Liver (tissue), 9 donors: ENCODE results near the gene CACNA1D. TPM values are rescaled to one million over a fixed set of nuclear protein-coding genes. Genes with fewer than 3 reads are reported as not detected.

Experiments used
- DNase-seq: peaks from one replicate; pipeline ENCODE4 v3.0.0-alpha.2; 2017; ENCODE audit warnings: low spot score
- H3K27ac ChIP-seq, 2 donors: one replicate each; pipeline ENCODE4 v1.7.0; 2013; ENCODE audit warnings: inconsistent platforms in 2 of 2, low read length in 2 of 2, control low read depth in 1 of 2, low read depth in 1 of 2, mild to moderate bottlenecking in 1 of 2
- H3K27me3 ChIP-seq, 4 donors: one replicate each; pipeline versions ENCODE4 v1.6.1 to v1.7.0; 2013; ENCODE audit warnings: low read length in 3 of 4, inconsistent platforms in 1 of 4, mild to moderate bottlenecking in 1 of 4, moderate library complexity in 1 of 4; ENCODE audit not compliant: control insufficient read depth in 4 of 4, insufficient read depth in 4 of 4
- H3K36me3 ChIP-seq, 4 donors: one replicate each; pipeline versions ENCODE4 v1.6.1 to v1.7.0; 2013; ENCODE audit warnings: low read length in 3 of 4, mild to moderate bottlenecking in 3 of 4, low read depth in 1 of 4, moderate library complexity in 1 of 4; ENCODE audit not compliant: control insufficient read depth in 4 of 4, insufficient read depth in 3 of 4
- H3K4me1 ChIP-seq, 4 donors: one replicate each; pipeline versions ENCODE4 v1.6.1 to v1.7.0; 2013; ENCODE audit warnings: low read length in 3 of 4, mild to moderate bottlenecking in 3 of 4, moderate library complexity in 1 of 4; ENCODE audit not compliant: control insufficient read depth in 4 of 4, insufficient read depth in 4 of 4
- H3K4me3 ChIP-seq, 3 donors: one replicate each; pipeline versions ENCODE4 v1.6.1 to v1.7.0; 2013; ENCODE audit warnings: low read length in 3 of 3, control low read depth in 1 of 3, low read depth in 1 of 3, mild to moderate bottlenecking in 1 of 3
- H3K9ac ChIP-seq, 2 donors: one replicate each; pipeline ENCODE4 v1.7.0; 2013; ENCODE audit warnings: low read length in 2 of 2, mild to moderate bottlenecking in 2 of 2, moderate library complexity in 2 of 2, control low read depth in 1 of 2, low read depth in 1 of 2
- H3K9me3 ChIP-seq, 4 donors: one replicate each; pipeline versions ENCODE4 v1.6.1 to v1.7.0; 2013; ENCODE audit warnings: low read length in 3 of 4; ENCODE audit not compliant: control insufficient read depth in 4 of 4
- EGR1 ChIP-seq, 2 donors: IDR thresholded peaks; 2 replicates each; pipeline ENCODE4 v1.6.1; 2016 to 2018; ENCODE audit warnings: antibody characterized with exemption in 2 of 2, low read depth in 2 of 2
- FOXA1 ChIP-seq: IDR thresholded peaks from 2 replicates; pipeline ENCODE4 v1.6.1; 2016; ENCODE audit warnings: antibody characterized with exemption
- FOXA2 ChIP-seq: IDR thresholded peaks from 2 replicates; pipeline ENCODE4 v1.6.1; 2016; ENCODE audit warnings: antibody characterized with exemption
- HNF4A ChIP-seq, 2 donors: conservative IDR thresholded peaks; 2 replicates each; pipeline ENCODE4 v1.6.1; 2016; ENCODE audit warnings: antibody characterized with exemption in 2 of 2, mild to moderate bottlenecking in 2 of 2
- HNF4G ChIP-seq: IDR thresholded peaks from 2 replicates; pipeline ENCODE4 v1.6.1; 2016; ENCODE audit warnings: antibody characterized with exemption
- JUND ChIP-seq, 2 donors: IDR thresholded peaks; 2 replicates each; pipeline ENCODE4 v1.6.1; 2016; ENCODE audit warnings: antibody characterized with exemption in 2 of 2
- NR2F2 ChIP-seq: IDR thresholded peaks from 2 replicates; pipeline ENCODE4 v1.6.1; 2016; ENCODE audit warnings: antibody characterized with exemption
- RAD21 ChIP-seq, 2 donors: IDR thresholded peaks; 2 replicates each; pipeline ENCODE4 v1.6.1; 2016; ENCODE audit warnings: antibody characterized with exemption in 2 of 2, mild to moderate bottlenecking in 2 of 2
- RXRA ChIP-seq, 2 donors: IDR thresholded peaks; 2 replicates each; pipeline ENCODE4 v1.6.1; 2017 to 2018; ENCODE audit warnings: antibody characterized with exemption in 2 of 2, mild to moderate bottlenecking in 1 of 2
- SP1 ChIP-seq: IDR thresholded peaks from 2 replicates; pipeline ENCODE4 v1.6.1; 2018; ENCODE audit warnings: antibody characterized with exemption, mild to moderate bottlenecking
- TAF1 ChIP-seq: conservative IDR thresholded peaks from 2 replicates; pipeline ENCODE4 v1.6.1; 2016; ENCODE audit warnings: antibody characterized with exemption, mild to moderate bottlenecking
- YY1 ChIP-seq: IDR thresholded peaks from 2 replicates; pipeline ENCODE4 v1.6.1; 2016; ENCODE audit warnings: antibody characterized with exemption, mild to moderate bottlenecking
- WGBS: extraction: QIAGEN DNeasy Blood & Tissue Kit; methylation state at CpG from one replicate; pipeline ENCODE4 v1.1.7; 2013; 5-methylcytosine and 5-hydroxymethylcytosine counted together
- polyA plus RNA-seq, 2 donors: library from polyadenylated mRNA; stranded (reverse) in 1 of 2; unstranded in 1 of 2; fragments of 200-250 nt in 1 of 2; fragments of >200 nt in 1 of 2; fragmentation: Nextera tagmentation in 1 of 2; extraction: Ambion mirVana in 1 of 2; gene quantifications; one replicate each; pipeline versions ENCODE4 v1.2.1 to v1.2.3, GENCODE V29; 2013 to 2015
- total RNA-seq, 2 donors: library from RNA; depleted of rRNA; stranded (reverse); fragments of >200 nt; gene quantifications; one replicate each; pipeline ENCODE4 v1.2.3, GENCODE V29; 2014
- TF ChIP-seq, protein P1 (sequence below): IDR thresholded peaks from 2 replicates; pipeline ENCODE4 v1.6.1; 2016; ENCODE audit warnings: antibody characterized with exemption
- TF ChIP-seq, protein P2 (sequence below): IDR thresholded peaks from 2 replicates; pipeline ENCODE4 v1.6.1; 2016; ENCODE audit warnings: antibody characterized with exemption
- TF ChIP-seq, protein P3 (sequence below): IDR thresholded peaks from 2 replicates; pipeline ENCODE4 v1.6.1; 2016; ENCODE audit warnings: antibody characterized with exemption
- TF ChIP-seq, protein P4 (sequence below): fragments of 150-350 bp; IDR thresholded peaks from 2 replicates; pipeline ENCODE4 v1.5.1; 2017; ENCODE audit warnings: improper control_type of control experiment, low read depth, low read length; ENCODE audit not compliant: missing input control
- TF ChIP-seq, protein P5 (sequence below): IDR thresholded peaks from 2 replicates; pipeline ENCODE4 v1.6.1; 2016; ENCODE audit warnings: antibody characterized with exemption, mild to moderate bottlenecking
- donor health status: healthy.
- donor health status: healthy.
- donor health status: healthy.
- donor health status: healthy.
- donor health status: healthy.

The CACNA1D gene
- total and polyA plus RNA-seq, 4 donors, result 1.8 to 18.9 (median 3.4) TPM

DNA sequence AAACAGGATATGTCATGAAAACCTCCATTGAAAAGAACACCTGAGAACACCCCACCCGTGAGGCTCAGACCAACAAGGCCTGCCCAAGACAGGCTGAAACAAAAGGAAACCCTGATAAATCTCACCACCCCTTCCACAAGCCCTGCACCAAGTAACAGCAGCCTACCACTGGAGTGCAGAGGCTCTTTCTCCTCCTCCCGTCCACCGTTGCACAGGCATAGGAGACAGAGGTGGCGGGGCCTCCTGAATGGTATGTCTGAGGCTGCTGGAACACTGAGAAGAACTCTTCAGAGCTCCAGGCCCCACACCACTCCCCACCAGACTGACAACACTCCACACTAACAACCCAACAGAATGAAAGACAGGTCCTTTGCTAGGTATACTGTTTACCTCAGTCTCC, 330.4 kb downstream of the CACNA1D start:
- Histone ChIP-seq H3K27me3 (no peaks in the 10 kb centered on the region), H3K36me3 (peaks cover 6 to 31% (median 17%) of the 10 kb centered on the region in 4 donors), H3K27ac (no peak overlapping the region), H3K9ac (no peak overlapping the region), H3K4me1 (no peaks in the 10 kb centered on the region), H3K9me3 (no peaks in the 10 kb centered on the region), H3K4me3 (no peak overlapping the region)
- WGBS, result 91% methylated on average over 4 of the region's 4 CpGs
- DNase-seq, result no peak
- TF ChIP-seq HNF4A (conservative IDR thresholded peaks at IDR 0.05), result no peak
- TF ChIP-seq, protein P1, sequence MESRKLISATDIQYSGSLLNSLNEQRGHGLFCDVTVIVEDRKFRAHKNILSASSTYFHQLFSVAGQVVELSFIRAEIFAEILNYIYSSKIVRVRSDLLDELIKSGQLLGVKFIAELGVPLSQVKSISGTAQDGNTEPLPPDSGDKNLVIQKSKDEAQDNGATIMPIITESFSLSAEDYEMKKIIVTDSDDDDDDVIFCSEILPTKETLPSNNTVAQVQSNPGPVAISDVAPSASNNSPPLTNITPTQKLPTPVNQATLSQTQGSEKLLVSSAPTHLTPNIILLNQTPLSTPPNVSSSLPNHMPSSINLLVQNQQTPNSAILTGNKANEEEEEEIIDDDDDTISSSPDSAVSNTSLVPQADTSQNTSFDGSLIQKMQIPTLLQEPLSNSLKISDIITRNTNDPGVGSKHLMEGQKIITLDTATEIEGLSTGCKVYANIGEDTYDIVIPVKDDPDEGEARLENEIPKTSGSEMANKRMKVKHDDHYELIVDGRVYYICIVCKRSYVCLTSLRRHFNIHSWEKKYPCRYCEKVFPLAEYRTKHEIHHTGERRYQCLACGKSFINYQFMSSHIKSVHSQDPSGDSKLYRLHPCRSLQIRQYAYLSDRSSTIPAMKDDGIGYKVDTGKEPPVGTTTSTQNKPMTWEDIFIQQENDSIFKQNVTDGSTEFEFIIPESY, result no peak
- TF ChIP-seq, protein P2, sequence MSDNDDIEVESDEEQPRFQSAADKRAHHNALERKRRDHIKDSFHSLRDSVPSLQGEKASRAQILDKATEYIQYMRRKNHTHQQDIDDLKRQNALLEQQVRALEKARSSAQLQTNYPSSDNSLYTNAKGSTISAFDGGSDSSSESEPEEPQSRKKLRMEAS, result no peak
- no peak for TF ChIP-seq JUND (IDR thresholded peaks at IDR 0.05)
- no peak for TF ChIP-seq SP1
- TF ChIP-seq, protein P3, sequence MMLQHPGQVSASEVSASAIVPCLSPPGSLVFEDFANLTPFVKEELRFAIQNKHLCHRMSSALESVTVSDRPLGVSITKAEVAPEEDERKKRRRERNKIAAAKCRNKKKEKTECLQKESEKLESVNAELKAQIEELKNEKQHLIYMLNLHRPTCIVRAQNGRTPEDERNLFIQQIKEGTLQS, result no peak
- no peak for TF ChIP-seq YY1
- TF ChIP-seq, protein P4, sequence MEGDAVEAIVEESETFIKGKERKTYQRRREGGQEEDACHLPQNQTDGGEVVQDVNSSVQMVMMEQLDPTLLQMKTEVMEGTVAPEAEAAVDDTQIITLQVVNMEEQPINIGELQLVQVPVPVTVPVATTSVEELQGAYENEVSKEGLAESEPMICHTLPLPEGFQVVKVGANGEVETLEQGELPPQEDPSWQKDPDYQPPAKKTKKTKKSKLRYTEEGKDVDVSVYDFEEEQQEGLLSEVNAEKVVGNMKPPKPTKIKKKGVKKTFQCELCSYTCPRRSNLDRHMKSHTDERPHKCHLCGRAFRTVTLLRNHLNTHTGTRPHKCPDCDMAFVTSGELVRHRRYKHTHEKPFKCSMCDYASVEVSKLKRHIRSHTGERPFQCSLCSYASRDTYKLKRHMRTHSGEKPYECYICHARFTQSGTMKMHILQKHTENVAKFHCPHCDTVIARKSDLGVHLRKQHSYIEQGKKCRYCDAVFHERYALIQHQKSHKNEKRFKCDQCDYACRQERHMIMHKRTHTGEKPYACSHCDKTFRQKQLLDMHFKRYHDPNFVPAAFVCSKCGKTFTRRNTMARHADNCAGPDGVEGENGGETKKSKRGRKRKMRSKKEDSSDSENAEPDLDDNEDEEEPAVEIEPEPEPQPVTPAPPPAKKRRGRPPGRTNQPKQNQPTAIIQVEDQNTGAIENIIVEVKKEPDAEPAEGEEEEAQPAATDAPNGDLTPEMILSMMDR, result no peak
- no peak for TF ChIP-seq FOXA2

DNA sequence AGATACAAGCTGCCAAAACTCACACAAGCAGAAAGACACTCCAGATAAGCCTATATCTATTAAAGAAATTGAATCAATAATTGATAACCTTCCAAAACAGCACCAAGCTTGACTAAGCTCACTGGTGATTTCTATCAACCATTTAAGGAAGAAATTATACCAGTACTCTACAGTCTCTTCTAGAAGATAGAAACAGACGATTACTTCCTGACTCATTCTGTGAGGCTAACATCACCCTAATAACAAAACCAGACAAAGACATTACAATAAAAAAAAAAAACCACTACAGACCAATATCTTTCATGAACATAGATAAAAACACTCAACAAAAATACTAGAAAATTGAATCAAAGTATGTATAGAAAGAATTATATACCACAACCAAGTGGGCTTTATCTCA, 331.6 kb downstream of the CACNA1D start:
- H3K9ac ChIP-seq, result no peak overlapping the region
- H3K9me3 ChIP-seq, result no peaks in the 10 kb centered on the region
- H3K4me3 ChIP-seq, result no peak overlapping the region
- H3K27me3 ChIP-seq, result no peaks in the 10 kb centered on the region
- no peak overlapping the region for H3K27ac ChIP-seq
- H3K4me1 ChIP-seq, result peaks cover 0 to 2% (median 0%) of the 10 kb centered on the region in 4 donors
- peaks cover 3 to 21% (median 13%) of the 10 kb centered on the region in 4 donors for H3K36me3 ChIP-seq
- DNase-seq, result no peak
- 75% methylated on average over 1 of the region's 1 CpG for WGBS
- TF ChIP-seq, protein P5, sequence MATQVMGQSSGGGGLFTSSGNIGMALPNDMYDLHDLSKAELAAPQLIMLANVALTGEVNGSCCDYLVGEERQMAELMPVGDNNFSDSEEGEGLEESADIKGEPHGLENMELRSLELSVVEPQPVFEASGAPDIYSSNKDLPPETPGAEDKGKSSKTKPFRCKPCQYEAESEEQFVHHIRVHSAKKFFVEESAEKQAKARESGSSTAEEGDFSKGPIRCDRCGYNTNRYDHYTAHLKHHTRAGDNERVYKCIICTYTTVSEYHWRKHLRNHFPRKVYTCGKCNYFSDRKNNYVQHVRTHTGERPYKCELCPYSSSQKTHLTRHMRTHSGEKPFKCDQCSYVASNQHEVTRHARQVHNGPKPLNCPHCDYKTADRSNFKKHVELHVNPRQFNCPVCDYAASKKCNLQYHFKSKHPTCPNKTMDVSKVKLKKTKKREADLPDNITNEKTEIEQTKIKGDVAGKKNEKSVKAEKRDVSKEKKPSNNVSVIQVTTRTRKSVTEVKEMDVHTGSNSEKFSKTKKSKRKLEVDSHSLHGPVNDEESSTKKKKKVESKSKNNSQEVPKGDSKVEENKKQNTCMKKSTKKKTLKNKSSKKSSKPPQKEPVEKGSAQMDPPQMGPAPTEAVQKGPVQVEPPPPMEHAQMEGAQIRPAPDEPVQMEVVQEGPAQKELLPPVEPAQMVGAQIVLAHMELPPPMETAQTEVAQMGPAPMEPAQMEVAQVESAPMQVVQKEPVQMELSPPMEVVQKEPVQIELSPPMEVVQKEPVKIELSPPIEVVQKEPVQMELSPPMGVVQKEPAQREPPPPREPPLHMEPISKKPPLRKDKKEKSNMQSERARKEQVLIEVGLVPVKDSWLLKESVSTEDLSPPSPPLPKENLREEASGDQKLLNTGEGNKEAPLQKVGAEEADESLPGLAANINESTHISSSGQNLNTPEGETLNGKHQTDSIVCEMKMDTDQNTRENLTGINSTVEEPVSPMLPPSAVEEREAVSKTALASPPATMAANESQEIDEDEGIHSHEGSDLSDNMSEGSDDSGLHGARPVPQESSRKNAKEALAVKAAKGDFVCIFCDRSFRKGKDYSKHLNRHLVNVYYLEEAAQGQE, result no peak
- no peak for TF ChIP-seq JUND (IDR thresholded peaks at IDR 0.05)
- no peak for TF ChIP-seq RXRA (IDR thresholded peaks at IDR 0.05)
- TF ChIP-seq, protein P3, result no peak
- no peak for TF ChIP-seq FOXA2
- no peak for TF ChIP-seq TAF1
- no peak for TF ChIP-seq FOXA1
- TF ChIP-seq HNF4G, result no peak
- TF ChIP-seq EGR1 (IDR thresholded peaks at IDR 0.05; ENCODE audit: low read depth in 2 of 2), result no peak
- no peak for TF ChIP-seq RAD21 (IDR thresholded peaks at IDR 0.05)
- TF ChIP-seq HNF4A (conservative IDR thresholded peaks at IDR 0.05), result no peak
- TF ChIP-seq, protein P4, result no peak
- no peak for TF ChIP-seq NR2F2
- TF ChIP-seq YY1, result no peak
